Stomach (tissue), 9 donors: ENCODE results near the gene FUS. TPM values are rescaled to one million over a fixed set of nuclear protein-coding genes. Genes with fewer than 3 reads are reported as not detected.

ENCODE experiments used
- DNase-seq, 2 donors: peaks; one replicate each; pipeline versions ENCODE4 v3.0.0 to v3.0.0-alpha.2; 2013 to 2019
- H3K27ac ChIP-seq, 5 donors: fragments of 200-600 bp in 4 of 5; sonication (generic) in 4 of 5; one replicate each; pipeline ENCODE4 v1.5.1; 2013 to 2019; ENCODE audit warnings: mild to moderate bottlenecking in 1 of 5, moderate library complexity in 1 of 5
- H3K27me3 ChIP-seq, 3 donors: fragments of 200-600 bp; sonication (generic); one replicate each; pipeline ENCODE4 v1.5.1; 2017 to 2019; ENCODE audit warnings: mixed run types in 1 of 3
- H3K36me3 ChIP-seq, 4 donors: fragments of 200-600 bp; sonication (generic); 1 replicate in 3 of 4; 2 replicates in 1 of 4; pipeline ENCODE4 v1.5.1; 2016 to 2019
- H3K4me1 ChIP-seq, 4 donors: fragments of 200-600 bp; sonication (generic); one replicate each; pipeline ENCODE4 v1.5.1; 2016 to 2019
- H3K4me3 ChIP-seq, 4 donors: fragments of 200-600 bp; sonication (generic) in 3 of 4; one replicate each; pipeline ENCODE4 v1.5.1; 2016 to 2019; ENCODE audit warnings: mild to moderate bottlenecking in 1 of 4
- H3K9me3 ChIP-seq, 4 donors: fragments of 200-600 bp; sonication (generic); one replicate each; pipeline ENCODE4 v1.5.1; 2016 to 2019
- EP300 ChIP-seq: sonication (generic); formaldehyde crosslinking; IDR thresholded peaks from one replicate; pipeline ENCODE4 v1.6.1; 2017; ENCODE audit warnings: antibody characterized with exemption
- POLR2A ChIP-seq, 4 donors: fragments of 450-650 bp; IDR thresholded peaks; one replicate each; pipeline ENCODE4 v1.6.1; 2016; ENCODE audit warnings: antibody characterized with exemption in 4 of 4, control low read depth in 2 of 4, mild to moderate bottlenecking in 1 of 4, moderate library complexity in 1 of 4
- POLR2AphosphoS5 ChIP-seq, 3 donors: sonication (generic); formaldehyde crosslinking; IDR thresholded peaks; one replicate each; pipeline ENCODE4 v1.6.1; 2016; ENCODE audit warnings: antibody characterized with exemption in 3 of 3
- WGBS, 5 donors: extraction: QIAGEN DNeasy Blood & Tissue Kit in 3 of 5; methylation state at CpG; one replicate each; pipeline versions ENCODE4 v1.1.5 to v1.1.7; 2013 to 2018; 5-methylcytosine and 5-hydroxymethylcytosine counted together
- intact Hi-C: fragments of 100-400 bp; cut with DNase I; formaldehyde crosslinking; loops from one replicate; pipeline ENCODE4 v1.15.1; 2023; ENCODE audit warnings: low total_unique reads
- polyA plus RNA-seq, 3 donors: library from polyadenylated mRNA; stranded (reverse); fragments of 200-250 nt; gene quantifications; one replicate each; pipeline ENCODE4 v1.2.3, GENCODE V29; 2013
- total RNA-seq, 5 donors: library from RNA; depleted of rRNA; stranded (reverse); fragments of >200 nt; gene quantifications; one replicate each; pipeline versions ENCODE4 v1.1.0 to v1.2.3, GENCODE V29; 2014 to 2016
- TF ChIP-seq, protein P1 (sequence below), 7 experiments: fragments of 450-650 bp in 4 of 7; fragments of 200-600 bp in 3 of 7; sonication (generic) in 3 of 7; IDR thresholded peaks; one replicate each; pipeline ENCODE4 v1.5.1; 2016 to 2019; ENCODE audit warnings: antibody characterized with exemption in 7 of 7, control low read depth in 2 of 7, mild to moderate bottlenecking in 1 of 7
- donor health status: healthy with polysubstance abuse.
- donor health status: Bipolar disorder and iron deficiency.
- donor health status: healthy.

The FUS gene
- total and polyA plus RNA-seq, 8 donors = 41.1 to 175 (median 122) TPM

DNA sequence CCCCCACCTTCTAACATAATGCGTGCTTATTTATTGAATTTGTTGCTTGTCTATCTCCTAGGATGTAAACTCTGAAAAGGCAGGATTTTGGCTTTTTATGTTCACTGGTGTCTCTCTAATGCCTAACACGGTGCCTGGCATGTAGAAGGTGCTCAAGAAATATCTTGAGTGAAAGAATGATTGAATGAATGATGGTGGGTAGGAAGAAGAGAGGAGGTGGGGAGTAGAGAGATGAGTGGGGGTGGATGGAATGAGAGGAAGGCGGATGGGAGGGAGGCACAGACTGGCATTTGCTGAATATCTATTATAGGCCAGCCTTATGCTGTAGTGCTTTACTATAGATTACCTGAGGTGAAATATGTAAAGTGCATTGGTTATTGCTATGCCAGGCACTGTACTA, 32.4 kb upstream of the FUS start:
- H3K36me3 ChIP-seq = no peaks in the 10 kb centered on the region
- no peak overlapping the region for H3K4me3 ChIP-seq
- TF ChIP-seq EP300 = no peak
- TF ChIP-seq, protein P1, sequence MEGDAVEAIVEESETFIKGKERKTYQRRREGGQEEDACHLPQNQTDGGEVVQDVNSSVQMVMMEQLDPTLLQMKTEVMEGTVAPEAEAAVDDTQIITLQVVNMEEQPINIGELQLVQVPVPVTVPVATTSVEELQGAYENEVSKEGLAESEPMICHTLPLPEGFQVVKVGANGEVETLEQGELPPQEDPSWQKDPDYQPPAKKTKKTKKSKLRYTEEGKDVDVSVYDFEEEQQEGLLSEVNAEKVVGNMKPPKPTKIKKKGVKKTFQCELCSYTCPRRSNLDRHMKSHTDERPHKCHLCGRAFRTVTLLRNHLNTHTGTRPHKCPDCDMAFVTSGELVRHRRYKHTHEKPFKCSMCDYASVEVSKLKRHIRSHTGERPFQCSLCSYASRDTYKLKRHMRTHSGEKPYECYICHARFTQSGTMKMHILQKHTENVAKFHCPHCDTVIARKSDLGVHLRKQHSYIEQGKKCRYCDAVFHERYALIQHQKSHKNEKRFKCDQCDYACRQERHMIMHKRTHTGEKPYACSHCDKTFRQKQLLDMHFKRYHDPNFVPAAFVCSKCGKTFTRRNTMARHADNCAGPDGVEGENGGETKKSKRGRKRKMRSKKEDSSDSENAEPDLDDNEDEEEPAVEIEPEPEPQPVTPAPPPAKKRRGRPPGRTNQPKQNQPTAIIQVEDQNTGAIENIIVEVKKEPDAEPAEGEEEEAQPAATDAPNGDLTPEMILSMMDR (IDR thresholded peaks at IDR 0.05) = no peak
- TF ChIP-seq POLR2AphosphoS5 (IDR thresholded peaks at IDR 0.05) = no peak
- TF ChIP-seq POLR2A (IDR thresholded peaks at IDR 0.05) = no peak
- H3K4me1 ChIP-seq = peaks cover 5 to 24% (median 18%) of the 10 kb centered on the region in 4 donors
- H3K27ac ChIP-seq = no peak overlapping the region
- WGBS, 5 donors = 90 to 95% (median 92%) methylated on average over 3 of the region's 3 CpGs
- no peak for DNase-seq
- peaks cover 0 to 44% (median 7%) of the 10 kb centered on the region in 3 donors for H3K27me3 ChIP-seq
- H3K9me3 ChIP-seq = no peaks in the 10 kb centered on the region
- intact Hi-C loops = no loop called here

- H3K9me3 ChIP-seq = no peaks in the 10 kb centered on the region
- no peak overlapping the region for H3K27ac ChIP-seq
- H3K4me1 ChIP-seq = peaks cover 0 to 17% (median 11%) of the 10 kb centered on the region in 4 donors
- H3K36me3 ChIP-seq = no peaks in the 10 kb centered on the region
- TF ChIP-seq POLR2AphosphoS5 (IDR thresholded peaks at IDR 0.05) (peak in 1 of 3 donors; percentile 19), EP300 (no peak)
- H3K4me3 ChIP-seq = peak overlapping the region in 3 of 4 donors; percentile 21 to 28 (median 23)
- peak; percentile 81 to 87 for DNase-seq
- 7 to 25% (median 12%) methylated on average over 12 to 40 of the region's 40 CpGs for WGBS, 5 donors
- peaks cover 0 to 49% (median 7%) of the 10 kb centered on the region in 3 donors for H3K27me3 ChIP-seq
- intact Hi-C loops = no loop called here
Observed at GRCh38 chr16:31148281-31148728, 31.6 kb upstream of the FUS start.

DNA sequence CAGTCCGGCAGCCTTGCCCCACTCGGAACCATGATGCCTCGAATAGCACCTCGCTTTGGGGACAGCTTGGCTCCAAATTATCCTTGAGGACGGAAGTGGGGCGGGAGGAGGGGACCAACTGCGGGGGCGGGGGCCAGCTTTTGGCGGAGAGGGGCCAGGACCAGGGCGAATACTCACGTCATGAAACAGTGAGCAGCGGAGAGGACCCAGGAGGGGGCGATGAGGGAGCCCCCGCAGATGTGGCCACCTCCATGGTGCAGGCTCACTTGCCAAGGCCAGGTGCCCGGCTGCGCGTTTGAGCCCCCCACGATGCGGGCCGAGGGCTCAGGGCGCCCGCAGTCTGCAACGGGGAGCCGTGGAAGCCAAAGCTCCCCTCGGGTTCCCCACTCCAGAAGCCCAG, 31.0 kb upstream of the FUS start:
- intact Hi-C loops = no loop called here
- no peak overlapping the region for H3K4me3 ChIP-seq
- H3K27ac ChIP-seq = no peak overlapping the region
- no peaks in the 10 kb centered on the region for H3K9me3 ChIP-seq
- no peaks in the 10 kb centered on the region for H3K36me3 ChIP-seq
- no peak for DNase-seq
- WGBS, 5 donors = 81 to 88% (median 86%) methylated on average over 18 to 25 of the region's 25 CpGs
- peaks cover 0 to 16% (median 10%) of the 10 kb centered on the region in 4 donors for H3K4me1 ChIP-seq
- peaks cover 0 to 49% (median 7%) of the 10 kb centered on the region in 3 donors for H3K27me3 ChIP-seq
- TF ChIP-seq, protein P1 (IDR thresholded peaks at IDR 0.05) = no peak
- TF ChIP-seq POLR2A (IDR thresholded peaks at IDR 0.05) (no peak), EP300 (no peak)

GRCh38 chr16:31149332-31149731, 30.6 kb upstream of the FUS start:
- TF ChIP-seq, protein P1 (IDR thresholded peaks at IDR 0.05) = no peak
- no peak for TF ChIP-seq POLR2AphosphoS5 (IDR thresholded peaks at IDR 0.05)
- no peak for TF ChIP-seq EP300
- no peak for TF ChIP-seq POLR2A (IDR thresholded peaks at IDR 0.05)
- no peak for DNase-seq
- Histone ChIP-seq H3K27ac (peak overlapping the region in 1 of 5 donors; percentile 17), H3K4me1 (peaks cover 0 to 16% (median 10%) of the 10 kb centered on the region in 4 donors), H3K36me3 (no peaks in the 10 kb centered on the region), H3K4me3 (no peak overlapping the region), H3K27me3 (peaks cover 0 to 49% (median 7%) of the 10 kb centered on the region in 3 donors), H3K9me3 (no peaks in the 10 kb centered on the region)
- intact Hi-C loops = no loop called here
- 72 to 80% (median 77%) methylated on average over 5 of the region's 5 CpGs for WGBS, 5 donors
